HL-60 (cell line): Measurements from ENCODE around the gene SERTM2.

Experiments used
- DNase-seq, 2 experiments: peaks; one replicate each; pipeline ENCODE4 v3.0.0-alpha.2; 2010 to 2020; ENCODE audit warnings: low read depth in 1 of 2, low spot score in 1 of 2
- H3K27ac ChIP-seq: fragments of 250-450 bp; sonication (Bioruptor Pico); replicated peaks from 2 replicates; pipeline ENCODE4 v1.5.1; 2020; ENCODE audit warnings: mild to moderate bottlenecking, moderate library complexity
- H3K27me3 ChIP-seq: fragments of 250-450 bp; sonication (Bioruptor Pico); 2 replicates; pipeline ENCODE4 v1.5.1; 2021; ENCODE audit warnings: mild to moderate bottlenecking, moderate library complexity; ENCODE audit not compliant: insufficient read depth, poor library complexity, severe bottlenecking
- H3K4me3 ChIP-seq: replicated peaks from 2 replicates; pipeline ENCODE4 v1.5.1; 2011; ENCODE audit warnings: mild to moderate bottlenecking, control low read depth, low read length; ENCODE audit not compliant: insufficient read depth
- CTCF ChIP-seq: IDR thresholded peaks from one replicate; pipeline ENCODE4 v1.5.1; 2011; ENCODE audit warnings: low read length, control low read depth, inconsistent platforms; ENCODE audit not compliant: insufficient read depth
- GABPA ChIP-seq: IDR thresholded peaks from 2 replicates; pipeline ENCODE4 v1.6.1; 2012; ENCODE audit warnings: low read depth
- POLR2AphosphoS5 ChIP-seq: IDR thresholded peaks from 2 replicates; pipeline ENCODE4 v1.6.1; 2012; ENCODE audit warnings: low read depth
- REST ChIP-seq: IDR thresholded peaks from 2 replicates; pipeline ENCODE4 v1.6.1; 2012; ENCODE audit warnings: low read depth; ENCODE audit not compliant: insufficient replicate concordance
- SPI1 ChIP-seq: IDR thresholded peaks from 2 replicates; pipeline ENCODE4 v1.6.1; 2012; ENCODE audit warnings: low read depth, mild to moderate bottlenecking, borderline replicate concordance

Gene SERTM2

GRCh38 chrX:111483881-111484280, 27.6 kb upstream of the SERTM2 start:
- H3K4me3 ChIP-seq, result no peak overlapping the region
- no peak overlapping the region for H3K27ac ChIP-seq
- no peaks in the 10 kb centered on the region for H3K27me3 ChIP-seq
- no peak for DNase-seq
- TF ChIP-seq SPI1 (no peak), REST (no peak), CTCF (no peak), GABPA (no peak), POLR2AphosphoS5 (no peak)

- no peaks in the 10 kb centered on the region for H3K27me3 ChIP-seq
- DNase-seq, result no peak
- H3K4me3 ChIP-seq, result no peak overlapping the region
- no peak overlapping the region for H3K27ac ChIP-seq
- no peak for TF ChIP-seq POLR2AphosphoS5
- no peak for TF ChIP-seq CTCF
- no peak for TF ChIP-seq SPI1
- no peak for TF ChIP-seq REST
- TF ChIP-seq GABPA, result no peak
Measured at GRCh38 chrX:111490688-111491087, 20.8 kb upstream of the SERTM2 start.

GRCh38 chrX:111492085-111492484, 19.4 kb upstream of the SERTM2 start:
- Histone ChIP-seq H3K27ac (no peak overlapping the region), H3K4me3 (no peak overlapping the region), H3K27me3 (no peaks in the 10 kb centered on the region)
- TF ChIP-seq SPI1 (no peak), REST (no peak), CTCF (no peak), GABPA (no peak), POLR2AphosphoS5 (no peak)
- DNase-seq, result no peak
